ENCODE measurements around the gene NEK1. TPM values are rescaled to one million over a fixed set of nuclear protein-coding genes. Genes with fewer than 3 reads are reported as not detected.

NEK1 gene
- total and polyA plus RNA-seq, 2 of the 8 experiments (the other 6 are each of a cell fraction or from before 2014, with no cell fraction given): 3.9 to 11.7 TPM

- no peak overlapping the region for H4K5ac ChIP-seq (ENCODE audit: insufficient read length, low read depth, low read length)
- H4K91ac ChIP-seq (replicated peaks; ENCODE audit: insufficient read length, low read length): no peak overlapping the region
- H3K18ac ChIP-seq (ENCODE audit: extremely low read depth, low read length): no peak overlapping the region
- H2BK15ac ChIP-seq (ENCODE audit: low read length): no peak overlapping the region
- H3K4me3 ChIP-seq (ENCODE audit: extremely low read depth in 1 of 4, insufficient read depth in 2 of 4, low read depth in 3 of 4, low read length in 4 of 4): no peak overlapping the region
- H2BK5ac ChIP-seq (ENCODE audit: low read depth, low read length): no peak overlapping the region
- no peaks in the 10 kb centered on the region for H3K79me2 ChIP-seq (ENCODE audit: control insufficient read depth in 1 of 2, insufficient read depth in 2 of 2, low read length in 2 of 2)
- no peaks in the 10 kb centered on the region for H3K36me3 ChIP-seq (ENCODE audit: control insufficient read depth in 2 of 4, insufficient read depth in 4 of 4, low read length in 3 of 4)
- no peaks in the 10 kb centered on the region for H3K23me2 ChIP-seq (ENCODE audit: low read depth, low read length)
- DNase-seq (ENCODE audit: low read depth in 1 of 2, low spot score in 2 of 2): no peak
- no peak overlapping the region for H3K4me2 ChIP-seq (ENCODE audit: insufficient read depth in 1 of 2, low read depth in 2 of 2, low read length in 2 of 2)
- H3K79me1 ChIP-seq (ENCODE audit: low read depth, low read length): no peaks in the 10 kb centered on the region
- H4K20me1 ChIP-seq (replicated peaks in 1 of 2; ENCODE audit: control insufficient read depth in 1 of 2, insufficient read depth in 2 of 2, low read length in 2 of 2): no peaks in the 10 kb centered on the region
- peak overlapping the region; percentile 77 for H2BK12ac ChIP-seq (ENCODE audit: low read depth, low read length)
- no peaks in the 10 kb centered on the region for H3K27me3 ChIP-seq (replicated peaks in 1 of 4; ENCODE audit: control insufficient read depth in 3 of 4, extremely low read depth in 1 of 4, insufficient read depth in 3 of 4, low read length in 3 of 4)
- no peak overlapping the region for H3K23ac ChIP-seq (ENCODE audit: insufficient read length)
- H3K4me1 ChIP-seq (replicated peaks in 1 of 4; ENCODE audit: control insufficient read depth in 3 of 4, insufficient read depth in 4 of 4, low read length in 3 of 4): peaks cover 0 to 5% (median 2%) of the 10 kb centered on the region in 4 experiments; a peak in 3 of 7 replicates
- ChIA-PET CTCF (ENCODE audit: partially characterized antibody) (interaction anchor here (1.0 to 1.3 kb wide), 3 partner anchors 10 to 86 kb away, joined by 3 read pairs; no protein-coding TSS in a partner anchor), POLR2A (ENCODE audit: partially characterized antibody) (no interaction called here)
- no peak overlapping the region for H2AFZ ChIP-seq (ENCODE audit: low read length)
- 79% methylated on average over 1 of the region's 1 CpG; no CpG with 5 or more reads in 1 of the 2 experiments for WGBS, 2 experiments (ENCODE audit: extremely low coverage in 1 of 2, insufficient coverage in 1 of 2, insufficient read length in 1 of 2, insufficient replicate concordance in 2 of 2, low coverage in 1 of 2, low lambda C conversion rate in 2 of 2, missing lambda C conversion rate in 1 of 2)
- H2AK5ac ChIP-seq (ENCODE audit: low read depth, low read length): peak overlapping the region; percentile 59; the same call in 1 of the 2 replicates
- no peak overlapping the region for H3K27ac ChIP-seq (ENCODE audit: low read depth, low read length)
- no peak overlapping the region for H2BK120ac ChIP-seq (replicated peaks; ENCODE audit: low read depth, low read length)
- no peak overlapping the region for H4K8ac ChIP-seq (ENCODE audit: extremely low read depth, insufficient read depth, low read length)
- no peak for FAIRE-seq
- no peaks in the 10 kb centered on the region for H3K9me3 ChIP-seq (ENCODE audit: insufficient read depth in 2 of 2, low read depth in 1 of 2, low read length in 1 of 2)
- H3K56ac ChIP-seq (replicated peaks; ENCODE audit: insufficient read length, low read depth, low read length): no peak overlapping the region
- no peak overlapping the region for H3K9ac ChIP-seq (replicated peaks in 1 of 4; ENCODE audit: extremely low read depth in 1 of 4, low read depth in 3 of 4, low read length in 3 of 4)
- H3K14ac ChIP-seq (ENCODE audit: insufficient read length): no peak overlapping the region
- H2BK20ac ChIP-seq (ENCODE audit: low read length): no peak overlapping the region
- H3K4ac ChIP-seq (replicated peaks; ENCODE audit: insufficient read length, low read depth, low read length): no peak overlapping the region
- TF ChIP-seq SUZ12 (IDR thresholded peaks at IDR 0.05; ENCODE audit: low read length) (no peak), SIRT6 (IDR thresholded peaks at IDR 0.05; ENCODE audit: low read length) (no peak), CHD2 (IDR thresholded peaks at IDR 0.05; ENCODE audit: low read length) (no peak), ASH2L (IDR thresholded peaks at IDR 0.05; ENCODE audit: low read length) (no peak), CBX8 (IDR thresholded peaks at IDR 0.05; ENCODE audit: borderline replicate concordance, low read depth, low read length) (no peak), TEAD4 (IDR thresholded peaks at IDR 0.05; ENCODE audit: low read depth, low read length) (no peak), TBP (IDR thresholded peaks at IDR 0.05; ENCODE audit: low read depth, low read length) (no peak), EZH2 (IDR thresholded peaks at IDR 0.05; ENCODE audit: low read depth, low read length, severe bottlenecking) (no peak), ATF2 (IDR thresholded peaks at IDR 0.05; ENCODE audit: low read length) (no peak)
- TF ChIP-seq, protein P1, sequence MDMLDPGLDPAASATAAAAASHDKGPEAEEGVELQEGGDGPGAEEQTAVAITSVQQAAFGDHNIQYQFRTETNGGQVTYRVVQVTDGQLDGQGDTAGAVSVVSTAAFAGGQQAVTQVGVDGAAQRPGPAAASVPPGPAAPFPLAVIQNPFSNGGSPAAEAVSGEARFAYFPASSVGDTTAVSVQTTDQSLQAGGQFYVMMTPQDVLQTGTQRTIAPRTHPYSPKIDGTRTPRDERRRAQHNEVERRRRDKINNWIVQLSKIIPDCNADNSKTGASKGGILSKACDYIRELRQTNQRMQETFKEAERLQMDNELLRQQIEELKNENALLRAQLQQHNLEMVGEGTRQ (IDR thresholded peaks at IDR 0.05; ENCODE audit: low read length): no peak
These were observed 205.1 kb downstream of the NEK1 start for GRCh38 chr4:169407217-169407845.
